Measurements from ENCODE around the gene KLHL34.

Gene KLHL34

GRCh38 chrX:21658152-21658737 is at the start of gene KLHL34:
Gene KLHL34 (minus strand): TSS chrX:21658330. CDS start chrX:21657788, 542 bp downstream.
- in situ Hi-C loops (cut with MboI; ENCODE audit: low sequenced_read_pairs, unreplicated experiment) = no loop called here
- no peak for TF ChIP-seq CTCF (IDR thresholded peaks at IDR 0.05; ENCODE audit: borderline replicate concordance, control extremely low read depth, extremely low read depth, insufficient read depth, missing control alignments)
- DNase-seq (ENCODE audit: low spot score) = peak; percentile 6

- DNase-seq (ENCODE audit: low spot score) = no peak
- no peak for TF ChIP-seq CTCF (IDR thresholded peaks at IDR 0.05; ENCODE audit: borderline replicate concordance, control extremely low read depth, extremely low read depth, insufficient read depth, missing control alignments)
- in situ Hi-C loops (cut with MboI; ENCODE audit: low sequenced_read_pairs, unreplicated experiment) = no loop called here
These were observed 47.1 kb upstream of the KLHL34 start for GRCh38 chrX:21705225-21705624.

DNA sequence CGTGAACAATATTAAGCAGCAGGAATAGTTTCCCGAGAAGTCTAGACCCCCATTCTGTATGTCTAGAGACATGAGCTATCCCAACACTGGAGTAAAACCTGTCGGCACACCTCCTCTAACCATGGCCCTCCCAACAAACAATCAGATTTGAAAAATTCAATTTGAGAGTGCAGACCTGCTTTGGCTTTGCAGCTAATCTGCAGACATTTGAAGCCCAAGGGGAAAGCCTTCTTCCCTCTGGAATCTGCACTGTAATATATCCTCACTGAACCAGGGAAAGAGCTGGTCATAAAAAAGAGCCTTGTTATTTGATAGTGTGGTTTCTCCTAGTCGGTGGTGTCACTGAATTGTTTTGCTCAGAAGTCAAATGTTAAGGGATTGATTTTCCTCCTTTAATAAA is 44.6 kb upstream of the KLHL34 start:
- DNase-seq (ENCODE audit: low spot score) = no peak
- TF ChIP-seq CTCF (IDR thresholded peaks at IDR 0.05; ENCODE audit: borderline replicate concordance, control extremely low read depth, extremely low read depth, insufficient read depth, missing control alignments) = no peak
- in situ Hi-C loops (cut with MboI; ENCODE audit: low sequenced_read_pairs, unreplicated experiment) = no loop called here

GRCh38 chrX:21700967-21701366 is 42.8 kb upstream of the KLHL34 start:
- no peak for TF ChIP-seq CTCF (IDR thresholded peaks at IDR 0.05; ENCODE audit: borderline replicate concordance, control extremely low read depth, extremely low read depth, insufficient read depth, missing control alignments)
- in situ Hi-C loops (cut with MboI; ENCODE audit: low sequenced_read_pairs, unreplicated experiment) = no loop called here
- DNase-seq (ENCODE audit: low spot score) = no peak

GRCh38 chrX:21700275-21700674 is 42.1 kb upstream of the KLHL34 start:
- in situ Hi-C loops (cut with MboI; ENCODE audit: low sequenced_read_pairs, unreplicated experiment) = no loop called here
- DNase-seq (ENCODE audit: low spot score) = no peak
- TF ChIP-seq CTCF (IDR thresholded peaks at IDR 0.05; ENCODE audit: borderline replicate concordance, control extremely low read depth, extremely low read depth, insufficient read depth, missing control alignments) = no peak

DNA sequence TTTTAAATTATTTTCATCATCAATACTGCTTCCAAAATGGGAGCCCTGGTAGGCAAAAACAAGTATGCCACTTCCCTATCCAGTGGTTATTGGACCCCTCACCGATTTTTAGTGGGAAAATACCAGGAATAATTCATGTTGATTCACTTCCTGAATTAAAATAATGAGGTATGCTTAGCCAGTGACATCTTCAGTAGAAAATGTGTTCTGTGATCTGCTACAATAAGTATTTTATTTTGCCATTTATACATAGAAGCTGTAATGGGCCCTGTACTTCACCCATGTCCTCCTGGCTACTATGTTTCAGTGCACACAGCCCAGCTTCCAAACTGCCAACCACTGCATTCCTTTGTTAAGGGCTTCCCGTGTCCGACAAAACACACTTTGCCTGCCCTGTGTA is 41.0 kb upstream of the KLHL34 start:
- in situ Hi-C loops (cut with MboI; ENCODE audit: low sequenced_read_pairs, unreplicated experiment) = no loop called here
- DNase-seq (ENCODE audit: low spot score) = no peak
- TF ChIP-seq CTCF (IDR thresholded peaks at IDR 0.05; ENCODE audit: borderline replicate concordance, control extremely low read depth, extremely low read depth, insufficient read depth, missing control alignments) = no peak

All from GM13976 (cell line).